ENCODE data around the gene CIDEB.
A peak's percentile ranks its signal among the peaks of the same experiment; 100 is the strongest.

CIDEB gene

DNA sequence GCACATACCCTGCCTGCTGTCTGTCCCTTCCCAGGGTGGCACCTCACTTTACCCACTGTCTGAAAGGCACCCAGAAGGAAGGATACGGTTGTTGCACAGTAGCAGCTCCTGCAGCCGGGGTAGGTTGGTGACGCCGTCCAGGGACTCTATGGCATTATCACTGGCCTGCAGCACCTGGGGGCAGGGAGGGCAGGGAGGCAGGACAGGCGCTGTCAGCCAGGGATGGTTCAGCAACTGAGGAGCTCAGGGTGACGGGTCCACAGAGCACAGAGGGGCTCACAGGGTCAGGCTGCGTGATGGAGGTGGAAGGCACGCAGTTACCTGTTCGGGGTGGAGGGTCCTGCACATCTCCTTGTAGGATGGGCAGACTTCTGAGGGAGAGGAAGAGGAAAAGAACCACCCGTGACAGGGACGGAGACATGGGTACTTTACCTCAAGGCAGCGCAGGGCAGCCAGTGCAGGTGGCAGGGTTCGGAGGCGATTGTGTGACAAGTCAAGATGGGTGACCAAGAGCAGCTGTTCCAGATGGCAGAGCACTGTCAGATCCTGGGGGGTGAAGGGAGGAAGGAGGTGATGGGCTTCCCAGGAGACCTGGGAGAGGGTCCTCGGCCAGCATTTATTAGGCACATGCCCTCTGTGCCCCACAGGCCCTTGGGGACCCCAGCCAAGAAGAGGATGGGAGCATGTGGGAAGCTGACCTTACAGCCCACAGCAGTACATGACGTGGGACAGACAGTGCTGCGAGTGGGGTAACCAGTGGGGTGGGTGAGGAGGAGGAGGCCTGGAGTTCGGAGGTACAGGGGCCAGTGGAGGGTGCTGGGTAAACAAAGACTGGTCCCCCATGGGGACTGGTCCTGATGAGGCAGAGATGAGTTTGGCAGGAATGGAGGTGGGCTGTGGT, 41.2 kb downstream of the CIDEB start:
- DNase-seq, result no peak

GRCh38 chr14:24264298-24264697, 43.5 kb downstream of the CIDEB start:
- peak; percentile 25 for DNase-seq

DNA sequence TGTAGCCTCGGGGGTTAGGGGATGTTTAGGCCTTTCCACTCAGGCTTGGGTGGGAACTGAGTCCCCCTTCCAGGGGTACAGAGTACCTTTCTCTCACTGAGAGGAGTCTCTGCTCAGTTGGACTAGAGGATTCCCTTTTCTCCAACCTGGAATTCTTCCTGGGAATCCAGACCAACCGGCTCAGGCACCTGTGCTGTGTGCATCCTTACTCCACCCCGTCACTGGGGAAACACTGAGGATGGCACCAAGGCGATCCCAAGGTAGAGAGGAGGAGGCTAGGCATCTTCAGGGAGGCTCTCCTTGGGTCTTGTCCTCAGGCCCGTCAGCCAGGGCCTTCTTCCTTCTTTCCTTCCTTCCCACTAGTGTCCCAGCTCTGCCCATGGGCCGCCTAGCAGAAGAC, 43.9 kb downstream of the CIDEB start:
- DNase-seq, result no peak

DNA sequence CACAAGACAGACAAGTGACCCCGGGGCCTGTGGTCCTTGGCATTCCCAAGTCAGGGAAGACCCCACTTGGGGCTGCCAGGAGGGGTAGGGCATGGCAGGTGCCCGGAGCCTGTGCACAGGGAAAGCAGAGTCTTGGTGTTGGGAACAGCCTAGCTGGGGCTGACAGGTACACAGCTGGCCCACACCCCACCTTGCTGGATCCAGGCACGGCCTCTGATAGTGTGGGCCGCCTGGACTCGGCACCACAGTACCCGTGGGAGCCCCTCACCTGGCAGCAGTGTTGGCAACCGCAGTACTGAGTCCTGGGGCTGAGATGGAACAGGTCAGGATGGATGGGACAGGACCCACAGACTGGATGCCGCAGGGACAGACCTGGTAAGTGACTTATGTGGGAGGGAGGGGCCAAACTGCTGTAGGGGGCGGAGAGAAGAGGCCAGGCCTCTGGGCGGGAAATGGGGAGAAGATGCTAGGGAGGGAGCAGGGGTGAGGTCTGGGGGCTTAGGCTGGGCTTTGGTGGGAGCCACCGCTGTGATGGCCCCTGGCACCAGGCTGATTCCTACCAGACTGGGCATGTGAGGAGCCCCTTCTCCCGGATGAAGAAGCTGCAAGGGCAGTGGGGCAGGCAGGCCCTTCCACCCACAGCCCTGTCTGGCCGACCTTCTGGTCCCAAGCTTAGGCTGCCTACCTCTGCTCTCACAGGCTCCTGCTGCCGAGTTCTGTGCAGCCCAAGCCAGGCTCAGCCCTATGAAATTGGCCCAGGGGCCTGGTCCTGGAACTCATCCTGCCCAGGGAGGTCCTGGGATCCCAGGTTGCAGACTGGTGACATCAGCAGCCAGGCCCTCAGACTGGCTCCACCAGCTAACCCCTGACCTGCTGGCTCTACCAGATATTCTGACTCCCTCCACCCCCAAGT, 44.7 kb downstream of the CIDEB start, which contains the start of gene TGM1:
Gene TGM1 (minus strand): TSS at position 357 of the 913 bp plus-strand sequence. CDS start 825 bp downstream, outside the sequence.
- DNase-seq, result no peak

DNA sequence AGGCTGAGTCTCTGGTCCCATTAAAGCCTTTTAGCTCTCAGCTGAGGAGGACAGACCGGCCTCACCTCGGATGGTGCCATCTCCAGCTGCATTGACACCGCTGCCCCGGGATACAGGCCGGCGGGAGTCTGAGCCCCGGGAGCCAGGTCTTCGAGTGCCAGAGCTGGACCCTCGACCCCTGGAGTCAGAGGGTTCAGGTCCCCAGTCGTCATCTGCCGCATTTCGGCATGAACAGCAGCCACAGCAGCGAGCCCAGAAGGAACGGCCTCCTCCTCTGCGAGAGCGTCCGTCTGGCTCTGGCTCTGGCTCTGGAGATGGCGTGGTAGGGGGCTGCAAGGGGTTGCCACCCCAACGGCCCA, 45.8 kb downstream of the CIDEB start:
- DNase-seq, result no peak

DNA sequence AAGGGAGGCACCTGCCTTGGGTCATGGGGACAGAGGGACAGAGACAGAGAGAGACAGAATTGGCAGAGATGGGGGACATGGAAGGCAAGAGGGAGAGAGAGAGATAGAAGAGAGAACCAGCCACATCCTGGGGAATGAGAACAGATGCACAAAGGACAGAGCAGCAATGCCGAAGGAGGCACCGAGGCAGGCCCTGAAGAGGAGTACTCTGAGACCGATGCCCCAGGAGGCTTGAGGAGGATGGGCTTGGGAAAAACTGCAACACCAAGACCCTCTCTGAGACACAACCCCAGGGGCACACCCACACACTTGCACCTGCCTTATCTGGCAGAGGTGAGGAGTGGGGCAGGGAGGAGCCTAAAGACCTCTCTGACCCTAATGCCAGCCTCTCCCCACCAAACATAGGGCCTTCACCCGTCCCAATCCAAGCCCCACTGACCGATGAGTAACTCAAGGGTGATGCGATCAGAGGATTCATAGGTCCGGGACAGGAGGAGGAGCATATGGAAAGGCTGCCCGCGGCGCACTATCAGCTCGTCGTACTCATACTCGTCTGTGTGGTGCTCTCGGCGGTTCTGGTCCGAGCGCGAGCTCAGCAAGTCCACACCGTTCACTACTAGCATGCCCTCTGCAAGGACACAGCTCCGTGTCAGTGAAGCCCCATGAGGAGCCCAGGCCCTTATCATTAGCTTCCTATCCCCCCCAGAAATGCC, 46.4 kb downstream of the CIDEB start:
- no peak for DNase-seq

DNA sequence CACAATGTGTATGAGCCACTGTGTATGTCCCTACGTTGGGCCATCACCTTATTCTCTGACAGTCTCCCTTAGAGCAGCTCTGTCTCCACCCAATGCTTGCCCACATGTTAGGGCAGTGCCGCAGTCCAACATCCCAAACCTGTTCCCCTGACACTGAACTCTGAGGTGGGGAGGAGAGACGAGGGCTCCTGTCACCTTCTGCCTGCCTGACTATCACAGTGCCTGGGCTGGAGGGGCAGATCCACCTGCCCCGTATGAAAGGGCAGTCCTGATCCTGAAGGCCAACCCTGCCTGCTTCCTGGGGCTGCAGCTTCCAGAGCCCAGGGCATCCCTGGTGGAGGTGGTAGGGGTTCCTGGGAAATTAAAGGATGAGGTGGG, 47.0 kb downstream of the CIDEB start:
- DNase-seq, result no peak

DNA sequence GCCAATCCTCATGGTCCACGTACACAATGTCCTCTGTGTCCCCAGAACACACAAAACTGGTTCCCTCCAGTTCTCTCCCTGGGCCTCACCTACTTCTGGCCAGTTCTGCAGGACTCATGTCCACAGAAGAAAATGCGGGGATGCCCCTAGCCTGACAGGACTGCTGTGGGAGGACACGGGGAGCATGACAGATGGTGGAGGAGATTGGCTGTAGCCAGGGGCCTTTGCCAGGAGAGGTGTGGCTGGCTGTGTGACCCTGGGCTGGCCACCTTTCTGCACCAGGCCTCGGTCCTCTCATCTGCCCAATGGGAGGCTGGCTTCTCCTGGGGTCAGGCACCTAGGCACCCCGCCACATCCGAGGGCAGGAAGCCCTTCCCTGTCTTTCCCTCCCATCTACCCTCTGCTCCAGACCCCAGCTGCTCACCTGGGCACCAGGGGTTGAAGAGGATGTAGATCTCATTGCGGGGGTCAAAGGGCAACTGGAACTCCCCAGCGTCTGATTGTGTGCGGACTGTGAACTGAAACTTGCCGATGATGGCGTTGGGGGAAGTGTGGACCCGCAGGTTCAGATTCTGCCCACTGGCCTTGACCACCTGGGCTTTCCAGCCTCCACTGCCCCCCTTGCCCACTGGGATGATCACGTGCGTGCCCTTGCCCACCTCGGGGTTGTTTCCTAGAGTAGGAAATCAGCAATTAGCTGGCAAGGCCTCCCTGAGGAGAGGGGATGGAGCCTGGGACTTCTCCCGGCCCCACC, 47.6 kb downstream of the CIDEB start:
- DNase-seq, result no peak

GRCh38 chr14:24259282-24260025, 48.3 kb downstream of the CIDEB start:
- DNase-seq, result peak; percentile 70

- peak; percentile 16 for DNase-seq
Measured at GRCh38 chr14:24258548-24259265, 49.1 kb downstream of the CIDEB start.

- no peak for DNase-seq
Measured at GRCh38 chr14:24258119-24258518, 49.7 kb downstream of the CIDEB start.

GRCh38 chr14:24256960-24257359, 50.8 kb downstream of the CIDEB start:
- no peak for DNase-seq

DNA sequence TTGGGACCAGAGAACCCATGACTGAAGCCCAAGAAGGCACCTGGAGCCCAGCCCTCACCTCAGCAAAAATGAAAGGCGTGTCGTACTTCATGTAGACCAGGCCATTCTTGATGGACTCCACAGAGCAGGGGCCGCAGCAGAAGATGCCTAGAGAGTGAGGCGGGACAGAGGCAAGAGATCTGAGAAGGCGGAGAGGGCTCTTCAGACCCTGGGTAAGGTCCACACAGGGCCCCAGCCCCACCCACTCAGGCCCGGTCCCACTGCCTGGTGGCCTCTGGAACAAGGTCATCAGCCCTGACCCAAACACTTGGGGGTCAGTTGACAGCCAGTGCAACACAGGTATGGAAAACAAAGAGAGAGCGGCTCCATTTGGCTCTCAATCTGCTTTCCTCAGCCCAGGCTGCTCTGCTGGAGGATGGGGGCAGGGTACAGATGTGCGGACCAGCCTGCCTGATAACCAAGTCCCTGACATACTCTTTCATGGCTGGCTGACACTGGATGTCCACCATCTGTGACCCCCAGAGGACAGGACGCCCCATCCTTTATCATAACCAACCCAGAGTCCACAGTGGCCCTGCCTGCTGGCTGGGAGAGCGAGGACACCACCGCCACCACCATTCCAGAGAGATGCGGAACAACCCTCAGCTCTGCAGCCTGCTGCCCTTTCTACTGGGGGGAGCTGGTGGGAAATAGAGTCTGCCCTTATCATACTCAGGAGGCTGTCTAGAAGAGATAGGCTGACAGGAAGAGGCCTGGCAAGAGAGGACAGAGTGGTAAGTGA, 51.7 kb downstream of the CIDEB start:
- no peak for DNase-seq

DNA sequence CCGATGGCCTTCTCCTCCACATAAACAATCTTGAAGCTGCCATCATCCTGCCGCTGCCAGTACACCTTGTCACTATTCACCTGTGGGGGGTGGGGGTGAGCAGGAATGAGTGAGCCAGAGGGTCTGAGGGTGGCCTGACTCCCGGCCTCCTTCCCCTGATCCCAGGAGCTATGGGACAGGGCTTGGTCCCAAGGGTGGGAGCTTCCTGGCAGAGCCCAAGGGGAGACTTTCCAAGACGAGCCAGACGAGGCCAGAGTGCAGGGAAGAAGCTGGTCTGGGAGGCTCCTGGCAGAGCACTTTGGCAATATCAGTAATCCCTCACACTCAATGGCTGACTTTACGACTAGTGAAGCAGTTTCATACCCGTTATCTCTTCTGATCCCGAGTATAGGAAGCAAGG, 52.3 kb downstream of the CIDEB start:
- peak; percentile 15 for DNase-seq

Measured in right hindlimb (tissue), 1 donor.